SIG-M5 treated with dmso at 0.1 percent for 504 hours (cell line): ENCODE measurements around the gene KLHL22.
"Not testable (repeated sequence)": the region's sequence is repeated elsewhere in the genome, so short reads cannot be mapped to it uniquely, and the experiment has no call there.

Experiments used
- DNase-seq: peaks from one replicate; lab custom pipeline; 2025; ENCODE audit not compliant: unreplicated experiment; lab: John Stamatoyannopoulos, UW

KLHL22 gene

GRCh38 chr22:20504293-20504922, 8.8 kb upstream of the KLHL22 start:
- not testable (repeated sequence) for DNase-seq

- DNase-seq = no peak
These were observed 8.2 kb upstream of the KLHL22 start for GRCh38 chr22:20503816-20504215.

- no peak for DNase-seq
These were observed 4.2 kb upstream of the KLHL22 start for GRCh38 chr22:20499769-20500168.

- DNase-seq = no peak
These were observed 3.3 kb upstream of the KLHL22 start for GRCh38 chr22:20498913-20499312.

GRCh38 chr22:20497426-20497825, 1.8 kb upstream of the KLHL22 start:
- DNase-seq = no peak

- DNase-seq = peak; percentile 89
These were observed 476 bp upstream of the KLHL22 start for GRCh38 chr22:20495861-20496681.

- no peak for DNase-seq
These were observed 4.2 kb downstream of the KLHL22 start for GRCh38 chr22:20491346-20491745.

- no peak for DNase-seq
These were observed 4.7 kb downstream of the KLHL22 start for GRCh38 chr22:20490941-20491307.

GRCh38 chr22:20490183-20490940, 5.2 kb downstream of the KLHL22 start:
- no peak for DNase-seq

GRCh38 chr22:20488946-20489345, 6.6 kb downstream of the KLHL22 start:
- no peak for DNase-seq

- DNase-seq = no peak
These were observed 7.9 kb downstream of the KLHL22 start for GRCh38 chr22:20487715-20488114.

- no peak for DNase-seq
These were observed 9.4 kb downstream of the KLHL22 start for GRCh38 chr22:20486229-20486628.

GRCh38 chr22:20484948-20485683, 10.5 kb downstream of the KLHL22 start:
- no peak for DNase-seq

- DNase-seq = no peak
These were observed 11.8 kb downstream of the KLHL22 start for GRCh38 chr22:20483771-20484170.

GRCh38 chr22:20483143-20483506, 12.5 kb downstream of the KLHL22 start:
- not testable (repeated sequence) for DNase-seq

- DNase-seq = no peak
These were observed 15.9 kb downstream of the KLHL22 start for GRCh38 chr22:20479612-20480196.

- DNase-seq = not testable (repeated sequence)
These were observed 17.5 kb downstream of the KLHL22 start for GRCh38 chr22:20478059-20478458.

GRCh38 chr22:20475569-20475968, 20.0 kb downstream of the KLHL22 start:
- DNase-seq = not testable (repeated sequence)

- DNase-seq = no peak
These were observed 20.5 kb downstream of the KLHL22 start for GRCh38 chr22:20475115-20475436.

GRCh38 chr22:20472629-20473442, 22.8 kb downstream of the KLHL22 start:
- DNase-seq = no peak
